H9 (cell line): ENCODE measurements around the gene TMPRSS6. TPM values are rescaled to one million over a fixed set of nuclear protein-coding genes. Genes with fewer than 3 reads are reported as not detected.

Source experiments
- DNase-seq: peaks from one replicate; pipeline ENCODE4 v3.0.0-alpha.2; 2017
- H2AFZ ChIP-seq: one replicate; pipeline ENCODE4 v1.6.1; 2013; ENCODE audit warnings: mild to moderate bottlenecking, low read length, control low read depth, moderate library complexity
- H2AK5ac ChIP-seq: 2 replicates; pipeline ENCODE4 v1.6.1; 2013; ENCODE audit warnings: low read length, control low read depth, mixed read lengths; ENCODE audit not compliant: insufficient read length
- H2BK120ac ChIP-seq: one replicate; pipeline ENCODE4 v1.6.1; 2013; ENCODE audit warnings: low read depth, mild to moderate bottlenecking, low read length, control low read depth, inconsistent platforms; ENCODE audit not compliant: poor library complexity, severe bottlenecking
- H2BK12ac ChIP-seq: 2 replicates; pipeline ENCODE4 v1.6.1; 2013; ENCODE audit warnings: low read length, control low read depth, mixed read lengths, low read depth; ENCODE audit not compliant: insufficient read length
- H2BK15ac ChIP-seq: 2 replicates; pipeline ENCODE4 v1.6.1; 2013; ENCODE audit warnings: low read depth, low read length, control low read depth
- H2BK20ac ChIP-seq: one replicate; pipeline ENCODE4 v1.6.1; 2013; ENCODE audit warnings: low read depth, mild to moderate bottlenecking, low read length, control low read depth, inconsistent platforms; ENCODE audit not compliant: poor library complexity, severe bottlenecking
- H2BK5ac ChIP-seq: 2 replicates; pipeline ENCODE4 v1.6.1; 2013; ENCODE audit warnings: low read length, control low read depth, mixed read lengths; ENCODE audit not compliant: insufficient read length
- H3K14ac ChIP-seq: 2 replicates; pipeline ENCODE4 v1.6.1; 2013; ENCODE audit warnings: low read length, control low read depth; ENCODE audit not compliant: insufficient read depth
- H3K18ac ChIP-seq: 2 replicates; pipeline ENCODE4 v1.6.1; 2013; ENCODE audit warnings: low read depth, mild to moderate bottlenecking, mixed read lengths, low read length, control low read depth; ENCODE audit not compliant: insufficient read length
- H3K23ac ChIP-seq: 2 replicates; pipeline ENCODE4 v1.6.1; 2013; ENCODE audit warnings: low read length, control low read depth, mixed read lengths, low read depth; ENCODE audit not compliant: insufficient read length
- H3K23me2 ChIP-seq: 2 replicates; pipeline ENCODE4 v1.6.1; 2013; ENCODE audit warnings: low read depth, mild to moderate bottlenecking, mixed read lengths, low read length, control low read depth; ENCODE audit not compliant: insufficient read length, poor library complexity, severe bottlenecking
- H3K27ac ChIP-seq: 2 replicates; pipeline ENCODE4 v1.5.1; 2013; ENCODE audit warnings: low read length, control low read depth, mixed read lengths, low read depth; ENCODE audit not compliant: insufficient read length
- H3K27me3 ChIP-seq: 2 replicates; pipeline ENCODE4 v1.6.1; 2013; ENCODE audit warnings: low read length, control low read depth, inconsistent platforms; ENCODE audit not compliant: insufficient read depth
- H3K4ac ChIP-seq: 2 replicates; pipeline ENCODE4 v1.6.1; 2013; ENCODE audit warnings: low read depth, mild to moderate bottlenecking, control low read depth, inconsistent platforms, low read length, moderate library complexity
- H3K4me1 ChIP-seq: 2 replicates; pipeline ENCODE4 v1.6.1; 2013; ENCODE audit warnings: low read length, control low read depth, inconsistent platforms; ENCODE audit not compliant: insufficient read depth
- H3K4me2 ChIP-seq: 2 replicates; pipeline ENCODE4 v1.6.1; 2013; ENCODE audit warnings: low read length, control low read depth, mixed read lengths; ENCODE audit not compliant: insufficient read length, insufficient read depth
- H3K56ac ChIP-seq: 2 replicates; pipeline ENCODE4 v1.6.1; 2013; ENCODE audit warnings: low read depth, mild to moderate bottlenecking, mixed read lengths, low read length, control low read depth; ENCODE audit not compliant: insufficient read length
- H3K79me1 ChIP-seq: 2 replicates; pipeline ENCODE4 v1.6.1; 2013; ENCODE audit warnings: low read depth, mild to moderate bottlenecking, moderate library complexity, low read length, control low read depth, inconsistent platforms; ENCODE audit not compliant: insufficient read depth, poor library complexity, severe bottlenecking
- H3K79me2 ChIP-seq: 2 replicates; pipeline ENCODE4 v1.6.1; 2013; ENCODE audit warnings: low read length, control low read depth, inconsistent platforms; ENCODE audit not compliant: insufficient read depth
- H3K9ac ChIP-seq: 2 replicates; pipeline ENCODE4 v1.6.1; 2013; ENCODE audit warnings: low read length, control low read depth, mixed read lengths; ENCODE audit not compliant: insufficient read length; ENCODE audit errors: extremely low read depth
- H3K9me3 ChIP-seq: one replicate; pipeline ENCODE4 v1.6.1; 2013; ENCODE audit warnings: low read depth, low read length, inconsistent platforms; ENCODE audit not compliant: control insufficient read depth
- H3T11ph ChIP-seq: one replicate; pipeline ENCODE4 v1.6.1; 2013; ENCODE audit warnings: mild to moderate bottlenecking, low read length, control low read depth, inconsistent platforms
- H4K20me1 ChIP-seq: one replicate; pipeline ENCODE4 v1.6.1; 2013; ENCODE audit not compliant: control insufficient read depth, insufficient read length, insufficient read depth
- H4K5ac ChIP-seq: 2 replicates; pipeline ENCODE4 v1.6.1; 2013; ENCODE audit warnings: low read depth, mild to moderate bottlenecking, mixed read lengths, low read length, control low read depth; ENCODE audit not compliant: insufficient read length
- H4K8ac ChIP-seq: replicated peaks from 2 replicates; pipeline ENCODE4 v1.6.1; 2013; ENCODE audit warnings: low read length, control low read depth, mixed read lengths, low read depth; ENCODE audit not compliant: insufficient read length
- H4K91ac ChIP-seq: 2 replicates; pipeline ENCODE4 v1.6.1; 2013; ENCODE audit warnings: low read depth, mild to moderate bottlenecking, moderate library complexity, mixed read lengths, low read length, control low read depth; ENCODE audit not compliant: insufficient read length
- H3K27ac Mint-ChIP-seq, 3 experiments: 2 replicates in 2 of 3; 3 replicates in 1 of 3; pipeline ENCODE4 v1.8.0; 2020 to 2021; ENCODE audit warnings: mixed read lengths in 3 of 3, mild to moderate bottlenecking in 1 of 3, moderate library complexity in 1 of 3
- H3K27me3 Mint-ChIP-seq: 2 replicates; pipeline ENCODE4 v1.8.0; 2021; ENCODE audit warnings: low read depth, mild to moderate bottlenecking, moderate library complexity, mixed read lengths
- H3K36me3 Mint-ChIP-seq, 3 experiments: 2 replicates in 2 of 3; 3 replicates in 1 of 3; pipeline ENCODE4 v1.8.0; 2020 to 2021; ENCODE audit warnings: low read depth in 3 of 3, mixed read lengths in 3 of 3; ENCODE audit not compliant: insufficient read depth in 1 of 3
- H3K4me1 Mint-ChIP-seq, 2 experiments: 2 replicates each; pipeline ENCODE4 v1.8.0; 2020; ENCODE audit warnings: mixed read lengths in 2 of 2
- H3K4me3 Mint-ChIP-seq, 2 experiments: 2 replicates in 1 of 2; 3 replicates in 1 of 2; pipeline ENCODE4 v1.8.0; 2020 to 2021; ENCODE audit warnings: mild to moderate bottlenecking in 2 of 2, mixed read lengths in 2 of 2, moderate library complexity in 1 of 2
- H3K9me3 Mint-ChIP-seq, 2 experiments: 2 replicates in 1 of 2; 3 replicates in 1 of 2; pipeline ENCODE4 v1.8.0; 2020; ENCODE audit warnings: mild to moderate bottlenecking in 2 of 2, mixed read lengths in 2 of 2, moderate library complexity in 1 of 2
- WGBS: extraction: QIAGEN DNeasy Blood & Tissue Kit; methylation state at CpG from one replicate; pipeline ENCODE4 v1.1.7; 2013; ENCODE audit warnings: missing lambda C conversion rate, low lambda C conversion rate, mixed read lengths; ENCODE audit not compliant: insufficient read length; ENCODE audit errors: extremely low coverage; 5-methylcytosine and 5-hydroxymethylcytosine counted together
- total RNA-seq: library from RNA; stranded (reverse); gene quantifications from 2 replicates; pipeline ENCODE4 v1.2.1, GENCODE V29; 2021
- TF ChIP-seq, protein P1 (sequence below): fragments of 200-600 bp; sonication (generic); conservative IDR thresholded peaks from 3 replicates; pipeline ENCODE4 v1.8.0; 2021; ENCODE audit warnings: antibody characterized with exemption, mild to moderate bottlenecking

TMPRSS6 gene
- total RNA-seq, 1 experiment from 2014 or later = not detected

DNA sequence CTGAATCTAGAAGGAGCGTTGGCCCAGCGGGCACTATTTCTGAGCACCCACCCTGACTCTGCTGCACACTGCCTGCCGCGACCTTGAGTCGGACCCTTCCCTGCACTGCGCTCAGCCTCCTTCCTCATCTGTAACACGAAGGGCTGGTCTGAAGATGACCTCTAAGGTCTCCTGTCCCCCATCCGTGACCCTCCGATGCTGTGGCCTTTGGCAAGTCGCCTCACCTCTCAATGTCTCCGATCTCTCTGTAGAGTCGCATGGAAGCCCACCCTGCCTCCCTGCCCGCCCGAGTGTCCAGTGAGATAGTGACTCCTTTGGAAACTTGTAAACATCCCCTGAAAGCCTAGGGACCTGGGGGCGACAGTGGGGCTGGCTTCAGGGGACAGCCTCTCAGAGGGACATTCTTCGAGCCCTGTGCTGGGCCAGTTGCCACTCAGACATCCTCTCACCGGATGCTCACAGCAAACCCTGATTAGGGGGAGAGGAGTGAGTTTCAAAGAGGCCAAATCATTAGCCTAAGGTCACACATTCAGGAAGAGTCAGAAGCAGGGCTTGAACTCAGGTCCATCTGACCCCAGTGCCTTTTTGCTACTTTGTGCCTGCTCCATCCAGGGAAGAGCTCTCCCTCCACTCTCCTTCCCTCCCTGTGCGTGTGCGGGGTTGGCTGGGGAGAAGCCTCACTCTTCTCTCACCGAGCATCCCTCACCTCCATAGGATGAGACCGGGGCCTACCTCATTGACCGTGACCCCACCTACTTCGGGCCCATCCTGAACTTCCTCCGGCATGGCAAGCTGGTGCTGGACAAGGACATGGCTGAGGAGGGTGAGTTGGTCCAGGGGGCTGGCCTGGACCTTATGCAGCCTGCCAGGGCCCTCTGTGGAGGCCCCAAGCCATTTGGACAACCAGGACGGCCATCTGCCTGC, 56.9 kb downstream of the TMPRSS6 start:
- H3K79me2 ChIP-seq = no peaks in the 10 kb centered on the region
- DNase-seq = no peak
- H4K8ac ChIP-seq = no peak overlapping the region
- H3K79me1 ChIP-seq = no peaks in the 10 kb centered on the region
- H3K23ac ChIP-seq = no peak overlapping the region
- H3K14ac ChIP-seq = no peak overlapping the region; the same call in 1 of the 2 replicates
- Mint-ChIP-seq H3K4me3 (peak overlapping the region; percentile 71 to 75), H3K9me3 (no peaks in the 10 kb centered on the region; a peak in 1 of 5 replicates), H3K27ac (no peak overlapping the region), H3K36me3 (peaks cover 7 to 36% (median 12%) of the 10 kb centered on the region in 3 experiments; a peak in 6 of 7 replicates), H3K4me1 (peaks cover 4 to 12% of the 10 kb centered on the region in 2 experiments), H3K27me3 (peaks cover 18% of the 10 kb centered on the region)
- no peak overlapping the region for H4K91ac ChIP-seq
- TF ChIP-seq, protein P1, sequence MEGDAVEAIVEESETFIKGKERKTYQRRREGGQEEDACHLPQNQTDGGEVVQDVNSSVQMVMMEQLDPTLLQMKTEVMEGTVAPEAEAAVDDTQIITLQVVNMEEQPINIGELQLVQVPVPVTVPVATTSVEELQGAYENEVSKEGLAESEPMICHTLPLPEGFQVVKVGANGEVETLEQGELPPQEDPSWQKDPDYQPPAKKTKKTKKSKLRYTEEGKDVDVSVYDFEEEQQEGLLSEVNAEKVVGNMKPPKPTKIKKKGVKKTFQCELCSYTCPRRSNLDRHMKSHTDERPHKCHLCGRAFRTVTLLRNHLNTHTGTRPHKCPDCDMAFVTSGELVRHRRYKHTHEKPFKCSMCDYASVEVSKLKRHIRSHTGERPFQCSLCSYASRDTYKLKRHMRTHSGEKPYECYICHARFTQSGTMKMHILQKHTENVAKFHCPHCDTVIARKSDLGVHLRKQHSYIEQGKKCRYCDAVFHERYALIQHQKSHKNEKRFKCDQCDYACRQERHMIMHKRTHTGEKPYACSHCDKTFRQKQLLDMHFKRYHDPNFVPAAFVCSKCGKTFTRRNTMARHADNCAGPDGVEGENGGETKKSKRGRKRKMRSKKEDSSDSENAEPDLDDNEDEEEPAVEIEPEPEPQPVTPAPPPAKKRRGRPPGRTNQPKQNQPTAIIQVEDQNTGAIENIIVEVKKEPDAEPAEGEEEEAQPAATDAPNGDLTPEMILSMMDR = no peak
- no peak overlapping the region for H2BK120ac ChIP-seq
- no peak overlapping the region for H2BK5ac ChIP-seq
- H3K4me2 ChIP-seq = peak overlapping the region; percentile 25
- no peaks in the 10 kb centered on the region for H3K4me1 ChIP-seq
- no peak overlapping the region for H3K27ac ChIP-seq
- H4K5ac ChIP-seq = no peak overlapping the region
- H2BK12ac ChIP-seq = no peak overlapping the region
- no peak overlapping the region for H2BK15ac ChIP-seq
- no peak overlapping the region for H3K9ac ChIP-seq
- no peak overlapping the region for H3K18ac ChIP-seq
- no peak overlapping the region for H3K4ac ChIP-seq
- H2AK5ac ChIP-seq = no peak overlapping the region
- no peak overlapping the region for H3T11ph ChIP-seq
- WGBS = no CpG with 5 or more reads among the region's 25 CpGs
- no peaks in the 10 kb centered on the region for H3K9me3 ChIP-seq
- H4K20me1 ChIP-seq = no peaks in the 10 kb centered on the region
- H3K27me3 ChIP-seq = no peaks in the 10 kb centered on the region
- H2AFZ ChIP-seq = no peak overlapping the region
- H3K56ac ChIP-seq = no peak overlapping the region
- H3K23me2 ChIP-seq = peaks cover 5% of the 10 kb centered on the region
- H2BK20ac ChIP-seq = no peak overlapping the region
